Heart right ventricle (tissue), 16 donors: ENCODE measurements around the gene ZXDC. TPM values are rescaled to one million over a fixed set of nuclear protein-coding genes. Genes with fewer than 3 reads are reported as not detected.
A peak's percentile ranks its signal among the peaks of the same experiment; 100 is the strongest.

Source experiments
- ATAC-seq, 8 donors: fragments of 200-7000 bp; cut with Tn5 transposase; one replicate each; pipeline ENCODE4 v1.9.1; 2020; ENCODE audit warnings: mild to moderate bottlenecking in 8 of 8, moderate library complexity in 8 of 8, moderate number of reproducible peaks in 1 of 8
- DNase-seq, 2 donors: peaks; one replicate each; pipeline ENCODE4 v3.0.0-alpha.2; 2020
- H3K27ac ChIP-seq, 10 donors: fragments of 200-600 bp; sonication (generic) in 2 of 10; one replicate each; pipeline versions ENCODE4 v1.5.0 to v1.8.0; 2020 to 2022; ENCODE audit warnings: mild to moderate bottlenecking in 3 of 10
- H3K27me3 ChIP-seq, 7 donors: fragments of 200-600 bp; one replicate each; pipeline ENCODE4 v1.8.0; 2021 to 2022; ENCODE audit warnings: mild to moderate bottlenecking in 2 of 7
- H3K36me3 ChIP-seq, 9 donors: fragments of 200-600 bp; sonication (generic) in 1 of 9; one replicate each; pipeline versions ENCODE4 v1.5.0 to v1.8.0; 2020 to 2022; ENCODE audit warnings: mild to moderate bottlenecking in 2 of 9
- H3K4me1 ChIP-seq, 9 donors: fragments of 200-600 bp; sonication (generic) in 1 of 9; one replicate each; pipeline versions ENCODE4 v1.5.0 to v1.8.0; 2020 to 2022; ENCODE audit warnings: mild to moderate bottlenecking in 4 of 9
- H3K4me3 ChIP-seq, 10 donors: fragments of 200-600 bp; sonication (generic) in 2 of 10; one replicate each; pipeline versions ENCODE4 v1.5.0 to v1.8.0; 2020 to 2022; ENCODE audit warnings: mild to moderate bottlenecking in 7 of 10, moderate library complexity in 2 of 10
- H3K9me3 ChIP-seq, 11 donors: fragments of 200-600 bp in 10 of 11; sonication (generic) in 2 of 11; one replicate each; pipeline versions ENCODE4 v1.5.0 to v1.8.0; 2013 to 2022; ENCODE audit warnings: mild to moderate bottlenecking in 2 of 11, control low read depth in 1 of 11, moderate library complexity in 1 of 11
- WGBS, 2 donors: extraction: QIAGEN DNeasy Blood & Tissue Kit; methylation state at CpG; one replicate each; pipeline ENCODE4 v1.1.7; 2013; ENCODE audit warnings: inconsistent platforms in 1 of 2; 5-methylcytosine and 5-hydroxymethylcytosine counted together
- intact Hi-C, 10 donors: fragments of 100-400 bp; cut with DNase I; formaldehyde crosslinking; loops; one replicate each; pipeline versions ENCODE4 v1.11.1 to v1.14.2; 2022
- polyA plus RNA-seq, 2 donors: library from polyadenylated mRNA; stranded (reverse); fragments of 200-250 nt; gene quantifications; one replicate each; pipeline ENCODE4 v1.2.3, GENCODE V29; 2013
- total RNA-seq, 10 donors: library from RNA; stranded (reverse); fragmentation: NEBNext Ultra II Directional in 3 of 10; extraction: Animal tissue kit (Norgen Biotek cat#: 25700) in 3 of 10; gene quantifications; one replicate each; pipeline versions ENCODE4 v1.2.1 to v1.2.4, GENCODE V29; 2021 to 2023
- TF ChIP-seq, protein P1 (sequence below), 9 donors: fragments of 200-600 bp; sonication (generic) in 2 of 9; IDR thresholded peaks; one replicate each; pipeline versions ENCODE4 v1.5.0 to v1.8.0; 2021 to 2022; ENCODE audit warnings: antibody characterized with exemption in 9 of 9, mild to moderate bottlenecking in 5 of 9, moderate library complexity in 1 of 9
- donor health status: Arrhythmogenic right ventricular cardiomyopathy.
- donor health status: ischemic (EF 13 %, LVEDD 7.1; RV severe dilation, severe dysfunction).
- donor health status: healthy with polysubstance abuse.
- donor health status: DM: no; HTN: yes; CAD: no.
- donor health status: DM: no; HTN: no; CAD: no.
- donor health status: ischemic (EF 25% LVEDD 6.9; RV normal size, moderate dysfunction).
- donor health status: ischemic (EF 25% LVEDD 5.7; RV mildly dilated, moderate dysfunction).
- donor health status: healthy.
- donor health status: DM: yes; HTN: yes; CAD: no.
- donor health status: Ischemic cardiomyopathy.
- donor health status: ischemic (EF 35%, LVEDD 5.7; RV mildly dilated, moderate dysfunction).
- donor health status: nonischemic (EF 11% LVEDD 7.7; RV severe dilation, severe dysfunction).
- donor health status: DM: yes; HTN: yes; CAD: no.
- donor health status: PGD.
- donor health status: ischemic (EF 29% LVEDD 5.4; RV normal size, mild dysfunction).
- donor health status: nonischemic (EF 23%, LVEDD 6.1; RV moderate dilation, normal function).

The ZXDC gene
- total and polyA plus RNA-seq, 12 donors: 6.6 to 25.4 (median 19.4) TPM

DNA sequence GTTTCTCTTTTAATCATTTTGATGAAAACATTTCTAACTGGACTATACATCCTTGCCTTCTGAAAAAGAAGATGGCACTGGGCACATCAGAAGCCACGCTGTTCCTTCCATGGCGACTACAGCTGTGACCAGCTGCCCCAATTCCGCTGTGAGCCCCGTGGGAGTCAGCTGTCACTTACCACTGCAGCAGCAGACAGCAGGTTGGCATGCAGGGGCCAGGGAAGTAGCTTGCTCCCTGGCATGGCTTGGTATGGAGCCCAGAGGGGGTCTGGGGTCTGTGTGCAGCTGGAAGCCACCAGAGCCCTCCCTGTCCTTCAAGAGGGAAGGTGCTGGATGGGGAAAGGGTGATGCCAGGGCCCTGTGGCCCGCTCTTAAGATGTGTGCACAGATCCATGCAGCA lies 4.5 kb upstream of the ZXDC start:
- DNase-seq (no peak), ATAC-seq (no peak)
- Histone ChIP-seq H3K4me1 (peaks cover 0 to 16% (median 6%) of the 10 kb centered on the region in 9 donors), H3K4me3 (no peak overlapping the region), H3K27ac (no peak overlapping the region), H3K9me3 (no peaks in the 10 kb centered on the region), H3K27me3 (no peaks in the 10 kb centered on the region), H3K36me3 (no peaks in the 10 kb centered on the region)
- WGBS, 2 donors: 73 to 85% methylated on average over 5 of the region's 5 CpGs
- TF ChIP-seq, protein P1, sequence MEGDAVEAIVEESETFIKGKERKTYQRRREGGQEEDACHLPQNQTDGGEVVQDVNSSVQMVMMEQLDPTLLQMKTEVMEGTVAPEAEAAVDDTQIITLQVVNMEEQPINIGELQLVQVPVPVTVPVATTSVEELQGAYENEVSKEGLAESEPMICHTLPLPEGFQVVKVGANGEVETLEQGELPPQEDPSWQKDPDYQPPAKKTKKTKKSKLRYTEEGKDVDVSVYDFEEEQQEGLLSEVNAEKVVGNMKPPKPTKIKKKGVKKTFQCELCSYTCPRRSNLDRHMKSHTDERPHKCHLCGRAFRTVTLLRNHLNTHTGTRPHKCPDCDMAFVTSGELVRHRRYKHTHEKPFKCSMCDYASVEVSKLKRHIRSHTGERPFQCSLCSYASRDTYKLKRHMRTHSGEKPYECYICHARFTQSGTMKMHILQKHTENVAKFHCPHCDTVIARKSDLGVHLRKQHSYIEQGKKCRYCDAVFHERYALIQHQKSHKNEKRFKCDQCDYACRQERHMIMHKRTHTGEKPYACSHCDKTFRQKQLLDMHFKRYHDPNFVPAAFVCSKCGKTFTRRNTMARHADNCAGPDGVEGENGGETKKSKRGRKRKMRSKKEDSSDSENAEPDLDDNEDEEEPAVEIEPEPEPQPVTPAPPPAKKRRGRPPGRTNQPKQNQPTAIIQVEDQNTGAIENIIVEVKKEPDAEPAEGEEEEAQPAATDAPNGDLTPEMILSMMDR (IDR thresholded peaks at IDR 0.05): no peak
- intact Hi-C loops: no loop called here

DNA sequence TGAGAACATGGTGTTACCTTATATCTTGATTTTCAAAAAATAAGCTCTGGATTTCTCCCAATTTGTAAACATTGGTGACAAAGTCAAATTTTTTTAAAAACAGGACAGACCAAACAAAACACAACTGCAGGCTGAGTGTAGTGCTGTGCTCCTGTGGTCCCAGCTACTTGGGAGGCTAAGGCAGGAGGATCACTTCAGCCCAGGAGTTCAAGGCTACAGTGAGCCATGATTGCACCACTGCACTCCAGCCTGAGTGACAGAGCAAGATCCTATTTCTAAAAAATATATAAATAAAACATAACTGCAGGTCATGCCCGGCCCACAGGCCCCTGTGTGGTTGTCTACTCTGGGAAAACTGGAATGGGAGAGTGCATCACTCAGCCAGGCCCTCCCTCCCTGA lies 4.0 kb upstream of the ZXDC start:
- Histone ChIP-seq H3K9me3 (no peaks in the 10 kb centered on the region), H3K4me1 (peaks cover 2 to 20% (median 10%) of the 10 kb centered on the region in 9 donors), H3K27me3 (no peaks in the 10 kb centered on the region), H3K27ac (no peak overlapping the region), H3K36me3 (no peaks in the 10 kb centered on the region), H3K4me3 (no peak overlapping the region)
- TF ChIP-seq, protein P1 (IDR thresholded peaks at IDR 0.05): no peak
- intact Hi-C loops: loop anchor here in 4 of 10 donors (10.0 kb wide), 3 partner anchors 215 to 235 kb away; no protein-coding TSS in a partner anchor
- no peak for DNase-seq
- ATAC-seq: no peak
- WGBS, 2 donors: 79 to 89% methylated on average over 1 of the region's 1 CpG

DNA sequence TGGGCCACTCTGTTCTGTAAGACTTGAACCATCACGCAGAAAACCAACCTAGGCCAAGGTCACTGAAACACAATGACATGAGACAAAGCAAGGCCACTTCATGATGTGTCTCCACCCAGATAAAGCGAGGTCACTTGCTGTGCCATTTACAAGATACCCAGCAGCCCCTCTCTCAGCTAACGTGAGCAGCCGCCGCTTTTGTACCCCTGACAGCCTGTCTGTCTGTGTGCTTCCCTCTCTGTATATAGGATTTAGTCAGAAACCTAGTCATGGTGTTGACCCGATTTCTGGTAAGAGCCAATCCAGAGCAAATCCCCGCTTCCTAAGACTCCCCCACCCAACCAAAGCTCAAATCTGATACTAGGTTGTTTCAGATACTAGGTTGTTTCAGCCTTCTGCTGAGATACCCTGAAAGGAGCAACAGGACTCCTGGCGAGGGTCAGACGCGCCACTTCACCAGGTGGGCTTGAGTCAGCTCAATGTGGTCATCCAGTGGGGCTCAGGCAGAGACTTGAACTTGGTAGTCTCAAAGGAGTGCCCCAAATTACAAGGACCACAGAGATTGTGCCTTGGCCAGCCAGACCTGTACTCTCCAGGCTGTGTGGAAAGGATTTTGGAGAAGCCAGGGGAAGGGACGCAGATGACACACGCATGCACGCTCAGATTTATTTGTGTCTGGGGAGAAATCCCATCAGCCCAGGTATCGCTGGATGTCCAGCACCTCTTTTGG lies 3.1 kb upstream of the ZXDC start:
- no peaks in the 10 kb centered on the region for H3K27me3 ChIP-seq
- TF ChIP-seq, protein P1 (IDR thresholded peaks at IDR 0.05): no peak
- intact Hi-C loops: loop anchor here in 4 of 10 donors (10.0 kb wide), 3 partner anchors 214 to 234 kb away; no protein-coding TSS in a partner anchor
- DNase-seq (no peak), ATAC-seq (no peak)
- H3K4me1 ChIP-seq: peaks cover 11 to 29% (median 19%) of the 10 kb centered on the region in 9 donors
- H3K36me3 ChIP-seq: no peaks in the 10 kb centered on the region
- WGBS, 2 donors: 93 to 96% methylated on average over 14 of the region's 14 CpGs
- H3K9me3 ChIP-seq: no peaks in the 10 kb centered on the region
- no peak overlapping the region for H3K4me3 ChIP-seq
- H3K27ac ChIP-seq: no peak overlapping the region

DNA sequence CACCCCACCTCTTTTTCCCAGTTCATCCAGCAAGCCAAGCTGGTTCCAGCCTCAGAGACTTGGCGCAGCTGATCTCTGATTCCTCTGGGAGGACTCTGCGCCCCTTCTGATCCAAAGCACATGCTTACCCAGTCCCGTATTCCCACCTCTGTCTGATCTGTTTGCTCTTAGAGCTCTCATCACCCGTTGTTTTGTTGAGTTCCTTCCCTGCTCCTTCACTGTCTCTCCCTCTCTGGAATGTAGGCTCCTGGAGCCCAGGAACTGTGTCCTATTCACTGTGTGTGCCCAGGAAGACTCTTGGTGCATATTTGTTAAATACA lies 1.3 kb upstream of the ZXDC start:
- DNase-seq: no peak
- Histone ChIP-seq H3K4me3 (no peak overlapping the region), H3K27ac (peak overlapping the region in 2 of 10 donors; percentile 48 to 78), H3K36me3 (peaks cover 0 to 1% (median 0%) of the 10 kb centered on the region in 9 donors), H3K9me3 (no peaks in the 10 kb centered on the region), H3K27me3 (no peaks in the 10 kb centered on the region), H3K4me1 (peaks cover 27 to 46% (median 36%) of the 10 kb centered on the region in 9 donors)
- 39 to 48% methylated on average over 4 of the region's 4 CpGs for WGBS, 2 donors
- TF ChIP-seq, protein P1 (IDR thresholded peaks at IDR 0.05): no peak
- intact Hi-C loops: loop anchor here in 4 of 10 donors (10.0 kb wide), 3 partner anchors 212 to 232 kb away; no protein-coding TSS in a partner anchor
- ATAC-seq: no peak
